WTC11 (cell line): Measurements from ENCODE around the gene USE1. TPM values are rescaled to one million over a fixed set of nuclear protein-coding genes. Genes with fewer than 3 reads are reported as not detected.
A peak's percentile ranks its signal among the peaks of the same experiment; 100 is the strongest.

ENCODE experiments used
- ATAC-seq: fragments of 200-7000 bp; cut with Tn5 transposase; 2 replicates; pipeline ENCODE4 v1.10.0; 2021; ENCODE audit warnings: mild to moderate bottlenecking, moderate library complexity
- CTCF ChIA-PET: fragments of 300-600 bp; sonication (Branson Sonifier 250); formaldehyde crosslinking; loops from one replicate; lab custom pipeline; 2021; ENCODE audit warnings: antibody characterized with exemption; lab: Charles Lee
- POLR2A ChIA-PET: fragments of 350-600 bp; sonication (Branson Sonifier 250); formaldehyde crosslinking; loops from one replicate; lab custom pipeline; 2021; ENCODE audit warnings: antibody characterized with exemption; lab: Charles Lee
- DNase-seq: peaks from one replicate; pipeline ENCODE4 v3.0.0; 2021; ENCODE audit warnings: low spot score
- H3K27ac Mint-ChIP-seq: 2 replicates; pipeline ENCODE4 v1.8.0; 2021; ENCODE audit warnings: mixed read lengths
- H3K27me3 Mint-ChIP-seq: 2 replicates; pipeline ENCODE4 v1.8.0; 2021; ENCODE audit warnings: low read depth, mild to moderate bottlenecking, moderate library complexity, mixed read lengths
- H3K36me3 Mint-ChIP-seq: 2 replicates; pipeline ENCODE4 v1.8.0; 2021; ENCODE audit warnings: mixed read lengths
- H3K4me1 Mint-ChIP-seq: 2 replicates; pipeline ENCODE4 v1.8.0; 2022; ENCODE audit warnings: mixed read lengths
- H3K4me3 Mint-ChIP-seq: 2 replicates; pipeline ENCODE4 v1.8.0; 2021; ENCODE audit warnings: mild to moderate bottlenecking, moderate library complexity, mixed read lengths
- H3K9me3 Mint-ChIP-seq: 2 replicates; pipeline ENCODE4 v1.8.0; 2021; ENCODE audit warnings: mixed read lengths
- E2F4 ChIP-seq: sonication (generic); formaldehyde crosslinking; IDR thresholded peaks from 2 replicates; pipeline ENCODE4 v1.8.1; 2022; ENCODE audit warnings: low read depth, mild to moderate bottlenecking, moderate library complexity, missing genetic modification reagents, borderline replicate concordance
- ESRRA ChIP-seq: sonication (generic); formaldehyde crosslinking; IDR thresholded peaks from 2 replicates; pipeline ENCODE4 v1.8.1; 2022; ENCODE audit warnings: mild to moderate bottlenecking, missing genetic modification reagents, borderline replicate concordance
- FOXP1 ChIP-seq: sonication (generic); formaldehyde crosslinking; IDR thresholded peaks from 2 replicates; pipeline ENCODE4 v1.8.0; 2022; ENCODE audit warnings: missing genetic modification reagents, mild to moderate bottlenecking, moderate library complexity, borderline replicate concordance
- MLX ChIP-seq: sonication (generic); formaldehyde crosslinking; IDR thresholded peaks from 2 replicates; pipeline ENCODE4 v1.8.1; 2023; ENCODE audit warnings: mild to moderate bottlenecking, missing genetic modification reagents, moderate library complexity
- NFATC4 ChIP-seq: fragments of 250-450 bp; sonication (Bioruptor Pico); IDR thresholded peaks from 2 replicates; pipeline ENCODE4 v1.9.0; 2021; ENCODE audit warnings: mild to moderate bottlenecking
- OVOL2 ChIP-seq: fragments of 250-450 bp; sonication (Bioruptor Pico); IDR thresholded peaks from 2 replicates; pipeline ENCODE4 v1.9.0; 2021; ENCODE audit warnings: mild to moderate bottlenecking, borderline replicate concordance
- ZNF281 ChIP-seq: sonication (generic); formaldehyde crosslinking; IDR thresholded peaks from 2 replicates; pipeline ENCODE4 v1.8.0; 2023; ENCODE audit warnings: mild to moderate bottlenecking, missing genetic modification reagents
- ZNF423 ChIP-seq: fragments of 250-450 bp; sonication (Bioruptor Pico); IDR thresholded peaks from 2 replicates; pipeline ENCODE4 v2.1.2; 2022; ENCODE audit warnings: mild to moderate bottlenecking, moderate library complexity
- total RNA-seq: library from RNA; stranded (reverse); gene quantifications from 3 replicates; pipeline ENCODE4 v1.2.3, GENCODE V29; 2021
- TF ChIP-seq, protein P1 (sequence below): sonication (generic); formaldehyde crosslinking; IDR thresholded peaks from 2 replicates; pipeline ENCODE4 v1.8.1; 2023; ENCODE audit warnings: mild to moderate bottlenecking, missing genetic modification reagents
- TF ChIP-seq, protein P2 (sequence below): fragments of 250-450 bp; sonication (Bioruptor Pico); IDR thresholded peaks from 2 replicates; pipeline ENCODE4 v1.8.0; 2021; ENCODE audit warnings: mild to moderate bottlenecking
- TF ChIP-seq, protein P3 (sequence below): sonication (generic); formaldehyde crosslinking; IDR thresholded peaks from 2 replicates; pipeline ENCODE4 v1.8.1; 2023; ENCODE audit warnings: mild to moderate bottlenecking, moderate library complexity, missing genetic modification reagents

The USE1 gene
- total RNA-seq, 1 experiment from 2014 or later = 14.2 TPM

DNA sequence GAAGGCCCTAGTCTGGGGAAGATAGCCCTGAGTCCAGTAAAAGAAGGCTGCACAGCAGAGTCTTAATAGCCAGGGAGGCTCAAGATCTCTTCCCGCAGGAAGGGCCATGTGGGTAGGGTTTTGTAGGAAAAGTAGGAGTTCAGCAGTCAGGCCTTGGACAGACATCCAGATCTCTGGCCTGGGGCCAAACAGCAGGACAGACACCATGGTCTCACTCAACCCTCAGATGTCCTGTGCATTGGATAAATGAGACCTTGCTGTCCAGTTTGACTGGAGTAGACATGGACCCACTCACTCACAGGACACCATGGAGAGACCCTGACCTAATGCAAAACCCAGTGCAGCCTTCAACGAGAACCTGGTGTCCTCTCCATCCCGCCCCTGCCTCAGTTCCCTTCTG, 14.7 kb downstream of the USE1 start:
- H3K4me1 Mint-ChIP-seq = peaks cover 26% of the 10 kb centered on the region
- H3K4me3 Mint-ChIP-seq = no peak overlapping the region
- ATAC-seq (no peak), DNase-seq (no peak)
- H3K27me3 Mint-ChIP-seq = no peaks in the 10 kb centered on the region
- TF ChIP-seq NFATC4 (no peak), ESRRA (no peak), MLX (CRISPR knock-in tag) (no peak)
- H3K36me3 Mint-ChIP-seq = peaks cover 30% of the 10 kb centered on the region
- H3K27ac Mint-ChIP-seq = peak overlapping the region; percentile 80; the same call in 1 of the 2 replicates
- CTCF ChIA-PET = interaction anchor here (1.2 to 2.9 kb wide), 2 partner anchors 14 to 25 kb away, joined by 4 to 11 read pairs; no protein-coding TSS in a partner anchor
- no peaks in the 10 kb centered on the region for H3K9me3 Mint-ChIP-seq
- POLR2A ChIA-PET = interaction anchor here (0.6 to 1.4 kb wide), 3 partner anchors 14 to 426 kb away, joined by 3 to 7 read pairs (median 4); partner anchors contain the start of genes DDA1 and USE1

DNA sequence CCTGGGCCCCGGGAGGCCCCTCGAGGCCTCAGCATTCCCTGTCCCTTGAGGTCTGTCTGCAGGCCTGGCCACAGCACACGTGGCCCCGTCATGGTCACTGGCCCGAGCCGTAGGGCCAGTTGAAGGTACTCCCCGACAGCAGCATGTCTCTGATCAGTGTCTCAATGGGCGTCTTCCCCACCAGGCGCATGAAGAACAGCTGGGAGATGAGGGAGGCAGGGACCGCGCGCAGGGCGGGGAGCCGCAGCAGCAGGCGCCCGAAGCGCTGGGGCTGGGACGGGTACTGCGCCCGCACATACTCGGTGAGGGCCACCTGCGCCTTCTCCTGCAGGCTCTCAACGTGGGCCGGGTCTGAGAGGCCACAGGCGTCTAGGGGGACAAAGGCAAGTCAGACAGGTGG, 17.1 kb downstream of the USE1 start:
- Mint-ChIP-seq H3K27ac (0 out of 2 replicates have a peak overlapping the region, but pooled peaks have one; percentile 74), H3K4me3 (no peak overlapping the region), H3K27me3 (no peaks in the 10 kb centered on the region), H3K36me3 (peaks cover 30% of the 10 kb centered on the region), H3K9me3 (no peaks in the 10 kb centered on the region), H3K4me1 (peaks cover 30% of the 10 kb centered on the region)
- ChIA-PET CTCF (no interaction called here), POLR2A (no interaction called here)
- TF ChIP-seq OVOL2 (CRISPR knock-in tag) = no peak
- TF ChIP-seq FOXP1 = peak; percentile 43; the same call in 1 of the 2 replicates
- TF ChIP-seq, protein P1, sequence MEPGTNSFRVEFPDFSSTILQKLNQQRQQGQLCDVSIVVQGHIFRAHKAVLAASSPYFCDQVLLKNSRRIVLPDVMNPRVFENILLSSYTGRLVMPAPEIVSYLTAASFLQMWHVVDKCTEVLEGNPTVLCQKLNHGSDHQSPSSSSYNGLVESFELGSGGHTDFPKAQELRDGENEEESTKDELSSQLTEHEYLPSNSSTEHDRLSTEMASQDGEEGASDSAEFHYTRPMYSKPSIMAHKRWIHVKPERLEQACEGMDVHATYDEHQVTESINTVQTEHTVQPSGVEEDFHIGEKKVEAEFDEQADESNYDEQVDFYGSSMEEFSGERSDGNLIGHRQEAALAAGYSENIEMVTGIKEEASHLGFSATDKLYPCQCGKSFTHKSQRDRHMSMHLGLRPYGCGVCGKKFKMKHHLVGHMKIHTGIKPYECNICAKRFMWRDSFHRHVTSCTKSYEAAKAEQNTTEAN (CRISPR knock-in tag) = 0 out of 2 replicates have a peak, but pooled peaks have one; percentile 30
- TF ChIP-seq, protein P2, sequence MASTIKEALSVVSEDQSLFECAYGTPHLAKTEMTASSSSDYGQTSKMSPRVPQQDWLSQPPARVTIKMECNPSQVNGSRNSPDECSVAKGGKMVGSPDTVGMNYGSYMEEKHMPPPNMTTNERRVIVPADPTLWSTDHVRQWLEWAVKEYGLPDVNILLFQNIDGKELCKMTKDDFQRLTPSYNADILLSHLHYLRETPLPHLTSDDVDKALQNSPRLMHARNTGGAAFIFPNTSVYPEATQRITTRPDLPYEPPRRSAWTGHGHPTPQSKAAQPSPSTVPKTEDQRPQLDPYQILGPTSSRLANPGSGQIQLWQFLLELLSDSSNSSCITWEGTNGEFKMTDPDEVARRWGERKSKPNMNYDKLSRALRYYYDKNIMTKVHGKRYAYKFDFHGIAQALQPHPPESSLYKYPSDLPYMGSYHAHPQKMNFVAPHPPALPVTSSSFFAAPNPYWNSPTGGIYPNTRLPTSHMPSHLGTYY (CRISPR knock-in tag) = no peak
- DNase-seq (no peak), ATAC-seq (no peak)

DNA sequence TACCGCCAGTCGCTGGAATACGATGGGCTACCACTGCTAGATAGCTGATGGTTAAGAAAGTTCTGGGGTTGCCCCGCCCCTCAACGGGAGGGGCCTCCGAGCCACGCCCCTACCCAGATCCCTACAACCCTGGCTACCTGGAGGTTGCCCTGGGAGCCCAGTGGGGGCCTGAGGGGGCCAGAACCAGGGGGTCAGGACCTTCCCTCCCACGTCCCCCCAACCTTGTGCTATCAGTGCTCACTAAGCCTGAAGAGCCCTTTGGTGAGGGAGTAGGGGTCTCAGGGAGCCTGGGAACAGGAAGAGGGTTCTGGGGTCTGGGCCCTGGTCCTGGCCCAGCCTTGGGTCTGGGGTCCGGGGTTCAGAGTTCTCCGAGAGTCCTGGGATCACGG, 19.7 kb downstream of the USE1 start:
- Mint-ChIP-seq H3K36me3 (peaks cover 40% of the 10 kb centered on the region), H3K4me1 (peaks cover 27% of the 10 kb centered on the region), H3K9me3 (no peaks in the 10 kb centered on the region), H3K27me3 (no peaks in the 10 kb centered on the region)
- ChIA-PET CTCF (interaction anchor here (1.0 to 3.2 kb wide), 9 partner anchors 9 to 190 kb away, joined by 3 to 12 read pairs (median 7); partner anchors contain the start of genes MRPL34, OCEL1 and USE1), POLR2A (interaction anchor here (0.6 to 2.8 kb wide), 10 partner anchors 8 to 159 kb away, joined by 3 to 11 read pairs (median 6); partner anchors contain the start of genes BABAM1, OCEL1 and USE1)
- DNase-seq (peak; percentile 82), ATAC-seq (peak; percentile 75)
- TF ChIP-seq ZNF423 (CRISPR knock-in tag) (peak; percentile 50; the same call in 1 of the 2 replicates), E2F4 (CRISPR knock-in tag) (0 out of 2 replicates have a peak, but pooled peaks have one; percentile 11), ZNF281 (0 out of 2 replicates have a peak, but pooled peaks have one; percentile 58)
- TF ChIP-seq, protein P3, sequence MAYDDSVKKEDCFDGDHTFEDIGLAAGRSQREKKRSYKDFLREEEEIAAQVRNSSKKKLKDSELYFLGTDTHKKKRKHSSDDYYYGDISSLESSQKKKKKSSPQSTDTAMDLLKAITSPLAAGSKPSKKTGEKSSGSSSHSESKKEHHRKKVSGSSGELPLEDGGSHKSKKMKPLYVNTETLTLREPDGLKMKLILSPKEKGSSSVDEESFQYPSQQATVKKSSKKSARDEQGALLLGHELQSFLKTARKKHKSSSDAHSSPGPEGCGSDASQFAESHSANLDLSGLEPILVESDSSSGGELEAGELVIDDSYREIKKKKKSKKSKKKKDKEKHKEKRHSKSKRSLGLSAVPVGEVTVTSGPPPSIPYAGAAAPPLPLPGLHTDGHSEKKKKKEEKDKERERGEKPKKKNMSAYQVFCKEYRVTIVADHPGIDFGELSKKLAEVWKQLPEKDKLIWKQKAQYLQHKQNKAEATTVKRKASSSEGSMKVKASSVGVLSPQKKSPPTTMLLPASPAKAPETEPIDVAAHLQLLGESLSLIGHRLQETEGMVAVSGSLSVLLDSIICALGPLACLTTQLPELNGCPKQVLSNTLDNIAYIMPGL = no peak
- TF ChIP-seq, all 79 proteins: peak for 3
- H3K4me3 Mint-ChIP-seq = peak overlapping the region; percentile 80
- H3K27ac Mint-ChIP-seq = no peak overlapping the region
